GM10266 (cell line): ENCODE measurements around the gene GLDC.

Experiments used
- DNase-seq: peaks from one replicate; pipeline ENCODE4 v3.0.0; 2012; ENCODE audit errors: extremely low spot score
- CTCF ChIP-seq: IDR thresholded peaks from 2 replicates; pipeline ENCODE4 v1.5.1; 2012; ENCODE audit warnings: mild to moderate bottlenecking, low read depth; ENCODE audit not compliant: control insufficient read depth, insufficient read depth; ENCODE audit errors: missing control alignments

Gene GLDC

GRCh38 chr9:6605202-6605601 is 40.3 kb downstream of the GLDC start:
- no peak for TF ChIP-seq CTCF
- no peak for DNase-seq

GRCh38 chr9:6600426-6600825 is 45.1 kb downstream of the GLDC start:
- no peak for TF ChIP-seq CTCF
- DNase-seq = no peak

- no peak for TF ChIP-seq CTCF
- DNase-seq = no peak
Measured at GRCh38 chr9:6600006-6600405, 45.5 kb downstream of the GLDC start.

GRCh38 chr9:6598249-6598725 is 47.2 kb downstream of the GLDC start:
- no peak for TF ChIP-seq CTCF
- peak; percentile 87 for DNase-seq

GRCh38 chr9:6592791-6593190 is 52.7 kb downstream of the GLDC start:
- TF ChIP-seq CTCF = no peak
- no peak for DNase-seq

GRCh38 chr9:6592231-6592630 is 53.3 kb downstream of the GLDC start:
- DNase-seq = no peak
- no peak for TF ChIP-seq CTCF

GRCh38 chr9:6590772-6591384 is 54.7 kb downstream of the GLDC start:
- no peak for TF ChIP-seq CTCF
- DNase-seq = no peak
